SKM-1 treated with dmso at 0.1 percent for 144 hours (cell line): Measurements from ENCODE around the gene TSPEAR.
A peak's percentile ranks its signal among the peaks of the same experiment; 100 is the strongest.

Experiments used
- DNase-seq: peaks from one replicate; lab custom pipeline; 2025; ENCODE audit not compliant: unreplicated experiment; lab: John Stamatoyannopoulos, UW

Gene TSPEAR

DNA sequence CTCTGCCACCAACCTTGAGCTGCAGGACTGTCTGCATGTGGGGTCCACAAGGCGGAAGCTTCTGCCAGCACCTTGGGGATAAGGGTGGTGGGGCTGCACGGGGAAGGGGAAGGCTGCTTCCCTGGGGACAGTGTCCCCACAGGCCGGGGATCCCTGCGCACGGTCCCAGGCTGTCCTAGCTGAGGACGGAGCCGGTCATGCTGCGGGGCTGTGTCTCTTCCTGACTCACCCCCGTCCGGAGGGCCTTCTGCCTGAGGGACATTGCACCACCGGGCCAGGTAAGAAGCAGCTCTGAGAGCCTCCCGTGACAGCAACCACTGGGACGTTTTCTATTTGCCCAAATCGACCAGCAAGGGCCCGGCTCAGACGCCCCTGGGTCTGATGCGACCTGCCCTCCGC is 201.3 kb downstream of the TSPEAR start:
- DNase-seq, result no peak

GRCh38 chr21:44509539-44509938 is 201.8 kb downstream of the TSPEAR start:
- DNase-seq, result no peak

- DNase-seq, result no peak
These were observed 202.5 kb downstream of the TSPEAR start for GRCh38 chr21:44508711-44509445.

DNA sequence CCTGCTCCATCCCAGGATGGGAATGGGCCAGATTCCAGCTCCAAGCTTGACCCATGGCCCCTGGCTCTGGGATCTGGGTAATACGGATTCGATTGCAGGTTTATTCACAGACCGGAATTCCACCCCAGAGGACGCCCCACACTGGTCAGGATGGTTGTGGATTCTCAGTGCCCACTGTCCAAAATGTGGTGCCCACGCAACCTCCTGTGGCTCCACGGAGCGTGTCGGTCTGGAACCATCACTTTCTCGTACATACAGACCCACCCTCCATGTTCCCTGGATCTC is 203.0 kb downstream of the TSPEAR start:
- no peak for DNase-seq

- DNase-seq, result no peak
These were observed 203.5 kb downstream of the TSPEAR start for GRCh38 chr21:44507673-44508425.

GRCh38 chr21:44506279-44507255 is 204.8 kb downstream of the TSPEAR start:
- no peak for DNase-seq

DNA sequence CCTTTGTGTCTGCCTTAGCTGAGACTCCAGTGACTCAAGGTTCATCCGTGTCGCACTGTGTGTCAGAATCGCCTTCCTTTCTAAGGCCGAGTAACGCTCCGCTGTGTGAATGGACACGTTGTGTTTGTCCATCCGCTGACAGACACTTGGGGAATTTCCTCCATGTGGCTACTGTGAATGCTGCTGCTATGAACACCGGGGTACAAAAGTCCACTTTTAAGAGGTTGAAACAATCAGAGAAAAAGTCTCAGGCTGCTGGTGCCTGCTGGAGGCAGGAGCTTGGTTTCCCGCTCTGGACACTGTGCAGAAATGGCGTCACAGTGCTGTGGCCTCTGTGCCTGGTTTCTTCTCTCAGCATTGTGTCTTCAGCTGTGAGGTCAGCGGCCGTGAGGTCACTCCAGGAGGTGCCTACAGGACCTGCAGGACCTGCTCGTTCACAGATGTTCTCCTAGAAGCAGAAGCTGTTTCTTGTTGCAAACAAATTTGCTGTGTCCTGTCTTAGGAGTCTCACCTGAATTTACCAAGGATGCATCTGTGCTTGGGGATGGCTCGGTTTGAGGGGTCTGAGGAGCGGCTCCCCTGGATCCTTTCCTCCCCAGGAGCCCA is 205.6 kb downstream of the TSPEAR start:
- no peak for DNase-seq

GRCh38 chr21:44503901-44504399 is 207.4 kb downstream of the TSPEAR start:
- DNase-seq, result peak; percentile 94

- peak; percentile 12 for DNase-seq
These were observed 208.1 kb downstream of the TSPEAR start for GRCh38 chr21:44503006-44503889.

DNA sequence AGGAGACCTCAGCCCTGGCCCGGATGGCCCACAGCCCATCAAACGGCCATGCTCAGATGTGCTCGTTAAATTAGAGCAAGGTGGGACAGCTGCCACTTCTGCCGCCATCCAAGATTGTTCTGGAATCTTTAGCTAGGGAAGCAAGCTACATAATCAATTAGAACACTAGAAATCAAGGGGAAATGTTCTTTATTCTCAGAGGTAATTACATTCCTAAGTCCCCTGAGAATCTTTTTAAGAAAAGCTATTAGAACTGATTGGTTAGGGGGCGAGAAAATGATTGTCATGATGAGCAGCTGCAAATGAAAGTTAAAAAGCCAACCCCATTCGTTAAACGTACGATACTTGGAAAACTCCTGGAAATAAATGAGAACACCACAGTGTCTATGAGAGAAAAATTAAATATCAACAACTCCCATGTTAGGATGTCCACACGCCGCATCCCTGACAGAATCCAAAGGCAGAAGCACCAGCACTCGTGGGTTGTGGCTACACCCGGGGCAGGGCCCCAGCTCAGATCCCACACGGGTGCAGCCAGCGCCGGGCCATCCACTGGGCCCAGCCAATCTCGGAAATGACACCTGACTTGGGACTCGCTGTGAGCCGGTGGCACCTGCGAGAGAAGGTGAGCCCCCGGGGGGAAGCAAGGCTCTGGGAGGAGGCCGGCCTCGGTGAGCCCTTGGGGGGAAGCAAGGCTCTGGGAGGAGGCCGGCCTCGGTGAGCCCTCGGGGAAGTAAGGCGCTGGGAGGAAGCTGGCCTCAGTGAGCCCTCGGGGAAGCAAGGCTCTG is 209.0 kb downstream of the TSPEAR start:
- no peak for DNase-seq

DNA sequence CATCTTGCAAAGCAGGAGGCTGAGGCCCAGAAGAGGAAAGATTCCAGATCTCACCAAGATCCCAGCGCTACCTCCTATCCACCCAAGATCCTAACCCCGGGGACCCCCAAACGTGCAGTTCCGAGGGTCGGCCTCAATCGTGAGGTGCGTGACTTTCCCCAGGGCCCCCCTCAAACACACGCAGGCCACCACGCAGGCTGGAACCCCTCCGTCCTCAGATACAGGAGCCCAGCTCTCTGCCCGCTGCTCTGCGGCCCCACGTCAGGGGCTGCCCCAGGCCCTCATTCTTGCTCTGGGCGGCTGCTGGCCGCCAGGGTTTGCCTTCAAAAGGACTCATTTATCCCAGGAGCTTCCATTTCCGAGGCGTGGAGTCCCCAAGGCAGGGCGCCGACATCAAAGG is 211.3 kb downstream of the TSPEAR start:
- no peak for DNase-seq

DNA sequence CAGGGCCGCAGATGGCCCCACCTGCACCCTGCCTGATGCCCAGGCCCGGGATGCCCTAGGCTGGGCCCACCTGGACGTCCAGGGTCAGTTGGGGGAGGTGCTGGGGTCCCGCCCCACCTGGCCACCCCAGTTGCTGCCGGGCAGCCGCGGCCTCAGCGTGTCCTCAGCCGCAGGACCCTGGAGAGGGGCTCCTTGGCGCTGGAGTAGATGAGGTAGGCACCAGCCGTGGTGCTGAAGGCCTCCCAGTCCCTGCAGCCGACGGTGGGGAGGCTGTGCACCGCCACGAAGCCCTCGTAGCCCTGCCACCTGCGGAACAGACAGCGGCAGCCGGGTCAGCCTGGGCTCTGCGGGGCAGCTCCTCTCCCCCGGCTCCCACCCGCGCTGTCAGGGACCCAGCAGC is 211.7 kb downstream of the TSPEAR start:
- no peak for DNase-seq

DNA sequence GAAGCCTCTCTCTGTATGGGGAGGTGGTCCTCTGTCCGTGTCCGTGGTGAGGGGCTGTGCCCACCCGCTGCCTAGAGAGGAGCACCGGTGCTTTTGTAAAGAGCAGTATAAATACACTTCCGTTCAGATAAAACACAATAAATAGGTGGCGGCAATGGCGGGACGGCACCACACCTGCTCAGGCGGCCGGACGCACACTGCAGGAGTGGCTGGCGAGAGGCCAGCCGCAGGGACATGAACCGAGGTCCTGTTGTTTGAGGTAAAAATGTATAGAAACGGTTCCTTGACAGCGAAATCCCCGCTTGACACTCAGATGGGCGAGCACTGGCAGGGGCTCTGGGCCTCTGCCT is 212.2 kb downstream of the TSPEAR start:
- no peak for DNase-seq

GRCh38 chr21:44498280-44499210 is 212.8 kb downstream of the TSPEAR start:
- no peak for DNase-seq

- DNase-seq, result no peak
These were observed 213.7 kb downstream of the TSPEAR start for GRCh38 chr21:44497703-44498126.

- no peak for DNase-seq
These were observed 214.5 kb downstream of the TSPEAR start for GRCh38 chr21:44496564-44497550.
